Measurements from ENCODE around the gene IFT88.

Gene IFT88

DNA sequence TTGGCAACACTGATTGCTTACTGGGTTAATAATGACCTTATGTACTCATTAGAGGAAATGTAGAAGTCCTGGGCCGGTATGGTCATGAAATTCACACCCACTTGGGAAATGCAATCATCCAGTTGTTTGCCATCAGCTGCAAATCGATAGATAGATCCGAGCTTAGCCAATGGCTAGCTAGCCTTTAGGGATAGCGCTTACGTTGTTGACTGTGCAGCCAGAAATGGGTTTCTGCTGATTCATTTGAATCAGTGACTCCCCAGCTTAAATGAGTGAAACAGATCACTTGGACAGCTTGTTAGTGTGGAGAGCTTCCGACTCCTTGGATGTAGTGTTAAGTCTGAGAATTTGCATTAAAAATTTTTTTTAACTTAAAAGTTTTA is 148.4 kb downstream of the IFT88 start:
- TF ChIP-seq, protein P1, sequence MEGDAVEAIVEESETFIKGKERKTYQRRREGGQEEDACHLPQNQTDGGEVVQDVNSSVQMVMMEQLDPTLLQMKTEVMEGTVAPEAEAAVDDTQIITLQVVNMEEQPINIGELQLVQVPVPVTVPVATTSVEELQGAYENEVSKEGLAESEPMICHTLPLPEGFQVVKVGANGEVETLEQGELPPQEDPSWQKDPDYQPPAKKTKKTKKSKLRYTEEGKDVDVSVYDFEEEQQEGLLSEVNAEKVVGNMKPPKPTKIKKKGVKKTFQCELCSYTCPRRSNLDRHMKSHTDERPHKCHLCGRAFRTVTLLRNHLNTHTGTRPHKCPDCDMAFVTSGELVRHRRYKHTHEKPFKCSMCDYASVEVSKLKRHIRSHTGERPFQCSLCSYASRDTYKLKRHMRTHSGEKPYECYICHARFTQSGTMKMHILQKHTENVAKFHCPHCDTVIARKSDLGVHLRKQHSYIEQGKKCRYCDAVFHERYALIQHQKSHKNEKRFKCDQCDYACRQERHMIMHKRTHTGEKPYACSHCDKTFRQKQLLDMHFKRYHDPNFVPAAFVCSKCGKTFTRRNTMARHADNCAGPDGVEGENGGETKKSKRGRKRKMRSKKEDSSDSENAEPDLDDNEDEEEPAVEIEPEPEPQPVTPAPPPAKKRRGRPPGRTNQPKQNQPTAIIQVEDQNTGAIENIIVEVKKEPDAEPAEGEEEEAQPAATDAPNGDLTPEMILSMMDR (IDR thresholded peaks at IDR 0.05; ENCODE audit: borderline replicate concordance, control extremely low read depth, extremely low read depth, insufficient read depth, missing control alignments) = no peak
- in situ Hi-C loops (cut with MboI; ENCODE audit: low sequenced_read_pairs, unreplicated experiment) = loop anchor here (25.0 kb wide), 1 partner anchor 528 kb away; the partner anchor contains the start of gene GJB2

DNA sequence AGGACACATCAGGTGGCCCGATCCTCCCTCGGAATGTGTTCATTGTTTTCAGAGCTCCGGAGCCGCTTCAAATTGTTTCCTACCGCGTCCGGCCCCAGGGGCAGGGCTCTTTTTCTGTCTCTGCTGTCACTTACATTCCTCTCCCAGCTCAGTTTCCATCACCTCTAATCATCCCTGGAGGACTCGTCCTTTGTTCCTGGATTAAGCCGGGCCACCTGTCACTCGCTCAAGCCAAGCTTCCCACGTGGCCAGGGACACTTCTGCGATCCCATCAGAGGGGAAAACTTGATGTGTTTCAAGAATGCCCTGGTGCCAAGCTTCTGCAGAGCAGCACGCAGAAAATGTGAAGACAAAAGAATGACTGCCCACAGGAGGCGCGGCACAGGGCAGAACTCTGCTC is 150.0 kb downstream of the IFT88 start:
- TF ChIP-seq, protein P1 (IDR thresholded peaks at IDR 0.05; ENCODE audit: borderline replicate concordance, control extremely low read depth, extremely low read depth, insufficient read depth, missing control alignments) = no peak
- DNase-seq (ENCODE audit: low spot score) = no peak
- in situ Hi-C loops (cut with MboI; ENCODE audit: low sequenced_read_pairs, unreplicated experiment) = loop anchor here (25.0 kb wide), 1 partner anchor 530 kb away; the partner anchor contains the start of gene GJB2

More for the DNA sequence above, 148.4 kb downstream of the IFT88 start:
- DNase-seq (ENCODE audit: low spot score) = no peak

DNA sequence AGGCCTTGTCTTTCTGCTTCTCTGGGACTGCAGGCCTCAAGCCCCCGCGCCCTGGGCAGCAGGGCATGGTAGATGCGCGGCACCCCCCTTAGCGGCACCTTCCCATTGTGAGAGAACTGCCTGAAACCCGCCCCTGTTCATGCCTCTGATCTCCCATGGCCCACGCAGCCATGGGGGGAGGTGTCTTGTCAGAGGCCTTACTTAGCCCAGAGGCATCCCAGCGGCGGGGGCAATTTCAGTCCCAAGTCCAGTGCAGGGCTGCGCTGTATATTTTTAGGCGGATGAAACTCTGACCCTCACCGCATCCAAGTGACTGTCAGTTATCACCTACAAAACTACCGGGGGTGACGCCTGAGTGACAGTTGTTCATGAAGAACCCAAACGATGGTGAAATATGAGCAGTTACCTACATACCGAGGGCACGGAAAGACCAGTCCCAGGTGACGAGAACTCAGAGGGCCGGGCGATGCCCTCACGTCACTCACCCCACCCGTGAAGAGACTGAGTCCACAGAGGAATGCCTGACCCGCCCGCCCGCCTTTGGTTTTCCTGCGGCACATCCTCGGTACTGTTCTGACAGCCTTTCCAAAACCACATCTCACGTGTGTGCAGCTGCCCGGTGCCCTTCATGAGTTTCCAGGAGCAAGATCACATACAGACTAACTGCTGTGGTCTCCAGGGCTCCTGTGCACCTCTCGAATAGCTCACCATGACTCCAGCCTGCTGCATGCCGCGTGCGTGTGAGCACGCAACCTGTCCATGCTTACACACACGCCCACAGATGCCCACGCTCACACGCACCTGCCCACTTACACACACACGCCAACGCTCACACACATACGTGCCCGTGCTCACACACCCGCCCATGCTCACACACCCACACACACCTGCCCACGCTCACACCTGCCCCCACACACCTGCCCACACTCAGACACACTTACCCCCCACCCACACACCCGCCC is 150.9 kb downstream of the IFT88 start:
- DNase-seq (ENCODE audit: low spot score) = no peak
- TF ChIP-seq, protein P1 (IDR thresholded peaks at IDR 0.05; ENCODE audit: borderline replicate concordance, control extremely low read depth, extremely low read depth, insufficient read depth, missing control alignments) = no peak
- in situ Hi-C loops (cut with MboI; ENCODE audit: low sequenced_read_pairs, unreplicated experiment) = loop anchor here (25.0 kb wide), 1 partner anchor 531 kb away; the partner anchor contains the start of gene GJB2

DNA sequence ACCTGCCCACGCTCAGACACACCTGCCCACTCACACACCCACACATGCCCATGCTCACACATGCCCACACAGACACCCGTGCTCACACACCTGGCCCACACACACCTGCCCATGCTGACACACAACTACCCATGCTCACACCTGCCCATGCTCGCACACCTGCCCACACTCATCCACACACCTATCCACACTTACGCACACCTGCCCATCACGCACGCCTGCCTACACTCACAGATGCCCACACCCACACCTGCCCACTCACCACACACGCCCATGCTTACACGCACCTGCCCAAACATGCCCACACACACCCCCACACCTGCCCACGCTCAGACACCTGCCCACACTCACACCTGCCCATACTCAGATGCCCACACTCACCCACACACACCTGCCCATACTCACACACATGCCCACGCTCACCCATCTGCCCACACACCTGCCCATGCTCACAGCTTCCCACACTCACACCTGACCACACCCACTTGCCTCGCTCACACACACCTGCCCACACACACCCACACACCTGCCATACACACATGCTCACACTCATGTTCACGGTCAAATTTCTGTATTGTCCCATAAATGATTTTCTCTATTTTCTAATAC is 152.1 kb downstream of the IFT88 start:
- DNase-seq (ENCODE audit: low spot score) = no peak
- in situ Hi-C loops (cut with MboI; ENCODE audit: low sequenced_read_pairs, unreplicated experiment) = loop anchor here (25.0 kb wide), 1 partner anchor 532 kb away; the partner anchor contains the start of gene GJB2

DNA sequence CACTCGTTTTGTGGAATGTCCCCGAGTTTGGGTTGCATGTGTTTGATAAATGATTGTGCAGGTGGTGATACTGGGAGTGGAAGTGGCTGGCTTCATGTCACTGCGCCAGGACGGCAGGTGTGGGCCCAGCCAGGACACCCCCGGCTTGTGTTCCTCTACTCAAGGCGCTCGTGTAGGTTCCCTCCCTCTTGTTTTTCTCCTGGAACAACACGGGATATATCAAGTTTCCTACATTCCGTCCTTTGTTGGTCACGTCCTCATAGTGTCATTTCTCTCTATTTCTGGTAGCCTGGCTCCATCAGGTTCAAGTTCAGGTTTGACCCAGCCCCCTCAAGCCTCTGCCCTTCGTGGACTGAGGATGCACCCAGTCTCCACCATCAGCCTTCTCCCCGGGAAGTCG is 152.8 kb downstream of the IFT88 start:
- in situ Hi-C loops (cut with MboI; ENCODE audit: low sequenced_read_pairs, unreplicated experiment) = loop anchor here (25.0 kb wide), 1 partner anchor 532 kb away; the partner anchor contains the start of gene GJB2
- TF ChIP-seq, protein P1 (IDR thresholded peaks at IDR 0.05; ENCODE audit: borderline replicate concordance, control extremely low read depth, extremely low read depth, insufficient read depth, missing control alignments) = no peak
- DNase-seq (ENCODE audit: low spot score) = no peak

More for the DNA sequence above, 152.1 kb downstream of the IFT88 start:
- TF ChIP-seq, protein P1 (IDR thresholded peaks at IDR 0.05; ENCODE audit: borderline replicate concordance, control extremely low read depth, extremely low read depth, insufficient read depth, missing control alignments) = no peak

DNA sequence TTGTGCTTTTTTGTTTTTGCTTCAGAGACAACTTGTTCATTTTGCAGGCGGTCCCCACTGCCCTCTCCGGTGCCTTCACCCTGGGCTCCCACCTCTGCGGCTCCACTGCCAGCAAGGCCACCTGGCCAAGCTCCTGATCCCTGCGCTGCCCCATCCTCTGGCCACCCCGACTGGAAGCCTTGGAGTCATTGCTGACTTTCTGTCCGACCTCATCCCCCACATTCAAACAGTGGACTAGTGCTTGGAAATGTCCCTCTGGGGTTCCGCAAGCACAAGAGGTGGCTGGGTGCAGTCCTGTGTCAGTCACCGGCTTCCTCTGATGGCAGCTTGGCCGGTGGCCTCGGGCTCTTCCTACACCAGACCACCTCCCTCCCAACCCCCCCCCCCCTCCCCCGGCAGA is 153.5 kb downstream of the IFT88 start:
- no peak for DNase-seq (ENCODE audit: low spot score)
- in situ Hi-C loops (cut with MboI; ENCODE audit: low sequenced_read_pairs, unreplicated experiment) = loop anchor here (25.0 kb wide), 1 partner anchor 533 kb away; the partner anchor contains the start of gene GJB2
- TF ChIP-seq, protein P1 (IDR thresholded peaks at IDR 0.05; ENCODE audit: borderline replicate concordance, control extremely low read depth, extremely low read depth, insufficient read depth, missing control alignments) = no peak

All from GM13976 (cell line).